ENCODE measurements around the gene KLHL18. TPM values are rescaled to one million over a fixed set of nuclear protein-coding genes. Genes with fewer than 3 reads are reported as not detected.
A peak's percentile ranks its signal among the peaks of the same experiment; 100 is the strongest.
"Not testable (repeated sequence)": the region's sequence is repeated elsewhere in the genome, so short reads cannot be mapped to it uniquely, and the experiment has no call there.

Gene KLHL18
- polyA plus RNA-seq, 5 donors = 9.0 to 14.1 (median 13.3) TPM

DNA sequence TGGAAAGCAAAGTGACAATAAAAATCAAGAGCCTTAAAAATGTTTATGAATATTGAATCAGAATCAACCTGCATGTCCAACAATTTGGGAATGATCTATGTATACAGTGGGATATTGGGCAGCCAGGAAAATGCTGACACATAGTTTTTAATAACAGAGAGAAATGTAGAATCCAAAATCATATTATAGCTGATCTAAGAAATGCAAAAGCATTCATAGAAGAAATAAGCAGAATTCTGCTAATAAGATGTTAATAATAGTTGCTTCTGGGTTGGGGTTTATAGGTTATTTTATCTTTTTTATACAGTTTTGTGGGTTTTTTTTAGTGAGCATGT is 15.3 kb upstream of the KLHL18 start:
- no peak for DNase-seq

DNA sequence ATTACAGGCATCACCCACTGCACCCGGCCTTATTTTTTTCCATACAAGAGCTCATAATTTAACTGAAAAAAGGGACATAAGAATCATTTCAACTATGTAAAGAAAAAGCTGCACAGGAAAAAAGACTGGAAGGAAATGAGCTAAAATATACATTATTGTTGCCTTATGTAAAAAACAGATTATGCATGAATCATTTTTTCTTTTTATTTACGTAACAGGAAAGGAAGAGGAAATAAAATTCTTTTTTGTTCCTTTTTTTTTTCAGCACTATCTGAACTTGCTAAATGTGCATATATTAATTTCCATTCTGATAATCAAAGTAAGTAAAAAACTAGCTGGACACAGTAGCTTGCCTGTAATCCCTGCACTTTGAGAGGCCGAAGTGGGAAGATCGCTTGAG is 12.2 kb upstream of the KLHL18 start:
- DNase-seq = no peak

DNA sequence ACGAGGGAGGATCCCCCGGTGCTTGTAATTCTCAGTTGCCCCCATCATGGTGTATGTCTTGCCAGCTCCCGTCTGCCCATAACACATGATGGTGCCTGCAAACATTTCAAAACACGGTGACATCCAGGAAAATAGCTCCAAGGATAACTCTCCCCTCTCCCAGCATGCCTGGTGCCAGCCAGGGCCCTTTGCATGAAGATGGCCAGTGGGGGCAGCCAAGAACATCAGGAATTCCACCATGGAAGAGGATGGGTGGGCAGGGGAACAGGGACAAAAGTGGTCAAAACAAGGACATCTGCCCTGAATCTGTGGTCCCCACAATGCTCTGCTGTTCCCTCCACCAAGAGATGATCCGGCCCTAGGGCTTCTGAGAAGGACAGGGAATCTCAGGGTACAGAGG is 9.2 kb upstream of the KLHL18 start:
- no peak for DNase-seq

DNA sequence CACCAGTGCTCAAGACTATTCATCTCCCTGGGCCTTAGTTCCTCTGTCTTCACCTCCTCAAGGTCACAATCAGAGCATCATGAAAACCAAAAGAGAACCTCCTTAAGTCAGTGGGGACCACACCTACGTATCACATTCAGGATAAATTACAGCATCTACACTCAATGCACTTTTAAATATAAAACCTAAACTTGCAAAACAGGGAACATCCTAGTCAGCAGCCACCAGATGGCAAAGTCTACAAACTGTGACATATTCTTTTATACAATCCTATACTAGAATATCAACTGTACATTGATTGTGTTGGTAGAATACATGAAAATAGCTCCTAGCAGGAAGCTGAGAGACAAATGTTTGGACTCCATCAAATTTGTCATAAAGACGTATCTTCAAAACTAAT is 8.1 kb upstream of the KLHL18 start:
- DNase-seq = no peak

DNA sequence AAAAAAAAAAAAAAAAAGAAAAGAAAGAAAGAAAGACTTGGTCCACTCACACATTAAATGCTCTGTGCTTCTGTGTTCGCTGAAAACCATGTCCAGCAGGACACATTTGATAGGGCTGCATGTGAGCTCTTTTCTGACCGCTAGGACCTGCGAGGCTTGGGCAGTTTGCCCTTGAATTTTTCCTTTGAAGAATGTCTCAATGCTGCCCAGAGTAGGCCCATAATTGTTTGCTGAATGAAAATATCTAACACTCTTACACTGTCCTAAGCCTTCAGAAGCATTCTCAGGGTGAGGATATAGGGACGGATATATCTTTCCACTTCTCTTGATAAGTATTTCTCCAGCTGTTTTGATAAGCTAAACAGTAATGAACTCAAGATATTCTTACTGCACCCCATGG is 6.2 kb upstream of the KLHL18 start:
- no peak for DNase-seq

DNA sequence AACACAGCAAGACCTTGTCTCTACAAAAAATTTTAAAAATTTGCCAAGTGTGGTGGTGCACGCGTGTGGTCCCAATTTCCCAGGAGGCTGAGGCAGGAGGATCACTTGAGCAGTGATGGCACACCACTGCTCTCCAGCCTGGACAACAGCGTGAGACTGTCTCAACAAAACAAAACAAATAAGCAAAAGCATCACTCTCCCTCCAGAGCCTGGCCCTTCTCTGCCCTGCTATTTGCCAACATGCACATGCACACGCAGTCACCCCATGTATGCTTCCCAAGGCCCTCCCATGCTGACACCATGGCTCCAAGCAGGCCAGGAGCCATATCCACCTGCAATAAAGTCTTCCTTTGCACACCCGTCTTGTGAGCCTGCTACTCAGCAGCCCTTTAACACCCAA is 2.2 kb upstream of the KLHL18 start:
- DNase-seq = no peak

DNA sequence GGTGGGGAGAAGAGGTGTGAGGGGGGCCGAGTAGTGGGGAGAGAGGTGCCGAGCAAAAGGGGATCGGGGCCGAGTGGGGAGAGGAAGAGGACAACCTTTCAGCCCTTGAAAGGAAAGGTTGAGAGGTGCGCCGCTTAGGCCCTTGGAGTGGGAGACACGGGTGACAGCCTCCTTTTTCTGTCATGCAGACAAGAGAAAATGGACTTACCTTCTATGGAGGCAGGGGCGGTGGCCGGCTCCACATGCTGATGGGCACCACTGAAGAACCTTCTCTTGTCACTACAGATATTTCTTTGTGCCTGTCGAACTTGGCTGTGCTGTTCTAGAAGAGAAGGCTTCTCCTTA is 421 bp downstream of the KLHL18 start:
- peak in 1 of 2 donors; percentile 1 for DNase-seq

DNA sequence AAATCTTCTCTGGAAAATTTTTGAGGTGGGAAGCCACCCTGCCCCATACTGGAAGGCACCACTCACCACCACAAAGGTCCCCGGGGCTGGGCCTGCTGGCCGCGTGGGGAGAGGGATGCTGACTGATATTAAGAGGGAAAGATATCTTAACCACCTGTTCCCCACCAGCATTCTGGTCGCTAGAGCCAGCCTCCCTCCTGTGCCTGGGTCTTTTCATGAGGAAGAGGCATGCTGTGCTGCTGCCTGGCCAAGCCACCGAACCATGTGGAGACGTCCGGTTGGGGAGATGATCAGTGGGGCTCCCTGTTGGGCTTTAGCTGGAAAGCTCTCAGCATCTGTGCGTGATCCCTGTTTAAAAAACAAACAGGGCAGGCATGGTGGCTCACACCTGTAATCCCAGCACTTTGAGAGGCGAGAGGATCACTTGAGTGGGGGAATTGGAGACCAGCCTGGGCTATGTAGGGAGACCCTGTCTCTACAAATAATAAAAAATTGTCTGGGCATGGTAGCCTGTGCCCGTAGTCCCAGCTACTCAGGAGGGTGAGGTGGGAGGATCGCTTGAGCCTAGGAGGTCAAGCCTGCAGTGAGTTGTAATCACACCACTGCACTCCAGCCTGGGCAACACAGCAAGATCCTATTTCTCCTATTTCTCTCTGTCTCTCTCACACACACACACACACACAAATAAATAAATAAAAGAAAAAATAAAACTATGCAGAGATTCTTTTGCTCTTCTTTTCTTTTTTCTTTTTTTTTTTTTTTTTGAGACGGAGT is 1.0 kb downstream of the KLHL18 start:
- peak in 1 of 2 donors; percentile 5 for DNase-seq

DNA sequence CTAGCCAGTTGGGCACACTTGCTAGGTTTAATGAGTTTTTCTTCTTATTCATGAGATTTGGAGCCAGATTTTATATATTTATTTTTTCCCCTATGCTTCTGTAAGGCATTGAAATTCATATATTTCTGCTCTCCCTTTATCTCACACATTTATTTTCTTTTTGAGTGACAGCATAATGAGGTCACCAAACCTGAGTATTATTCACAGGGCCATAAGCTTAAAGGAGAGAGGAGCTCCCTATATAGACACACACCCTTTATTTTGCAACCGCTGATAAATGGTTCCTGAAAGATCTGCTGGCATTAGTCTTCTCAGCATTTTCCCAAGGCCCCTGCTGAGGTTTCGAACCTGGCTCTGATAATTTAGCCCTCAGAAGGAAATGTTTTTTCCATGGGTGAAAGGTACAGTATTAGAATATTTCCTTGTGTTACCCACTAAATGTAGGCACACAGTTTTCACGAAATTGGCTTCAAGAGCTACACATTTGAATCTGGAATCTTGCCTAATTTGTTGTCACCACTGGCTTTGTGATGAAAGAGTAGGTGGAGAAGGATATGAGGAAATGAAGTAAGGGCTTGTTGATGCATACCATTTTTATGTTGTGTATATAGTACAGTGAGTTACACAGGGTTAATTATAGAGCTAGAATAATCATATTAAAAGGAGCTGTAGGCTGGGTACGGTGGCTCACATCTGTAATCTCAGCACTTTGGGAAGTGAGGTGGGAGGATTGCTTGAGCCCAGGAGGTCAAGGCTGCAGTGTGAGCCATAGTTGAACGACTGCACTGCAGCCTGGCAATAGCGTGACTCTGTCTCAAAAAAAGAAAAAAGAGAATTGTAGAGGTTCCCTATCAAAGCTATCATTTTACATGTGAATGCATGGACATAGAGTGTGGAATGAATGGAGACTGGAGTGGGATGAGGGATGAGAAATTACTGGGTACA is 6.5 kb downstream of the KLHL18 start:
- no peak for DNase-seq

DNA sequence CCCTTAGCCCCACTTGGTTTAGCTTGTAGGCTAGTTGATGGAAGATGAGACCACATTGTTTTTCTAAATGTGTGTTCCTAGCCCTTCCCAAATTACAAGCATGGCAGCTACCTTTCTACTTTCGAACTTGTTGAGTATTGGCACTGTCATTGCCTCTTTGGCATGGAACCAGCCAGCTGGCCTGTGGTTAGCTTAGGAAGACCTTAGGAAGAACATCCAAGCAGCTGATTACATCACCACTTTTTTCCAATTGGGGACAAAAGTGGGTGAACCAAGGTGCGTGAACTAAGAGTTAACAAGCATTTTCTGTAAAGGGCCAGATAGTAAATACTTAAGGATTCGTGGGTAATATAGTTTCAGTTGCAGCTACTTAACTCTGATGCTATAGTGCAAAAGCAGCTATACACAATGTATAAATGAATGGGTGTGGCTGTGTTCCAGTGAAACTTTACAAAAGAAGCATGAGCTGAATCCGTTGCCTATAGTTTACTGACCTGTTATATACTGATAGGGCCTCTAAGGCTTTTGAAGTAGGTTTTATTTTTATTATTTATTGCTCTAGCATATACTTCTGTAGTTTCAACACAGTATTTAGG is 8.5 kb downstream of the KLHL18 start:
- no peak for DNase-seq

DNA sequence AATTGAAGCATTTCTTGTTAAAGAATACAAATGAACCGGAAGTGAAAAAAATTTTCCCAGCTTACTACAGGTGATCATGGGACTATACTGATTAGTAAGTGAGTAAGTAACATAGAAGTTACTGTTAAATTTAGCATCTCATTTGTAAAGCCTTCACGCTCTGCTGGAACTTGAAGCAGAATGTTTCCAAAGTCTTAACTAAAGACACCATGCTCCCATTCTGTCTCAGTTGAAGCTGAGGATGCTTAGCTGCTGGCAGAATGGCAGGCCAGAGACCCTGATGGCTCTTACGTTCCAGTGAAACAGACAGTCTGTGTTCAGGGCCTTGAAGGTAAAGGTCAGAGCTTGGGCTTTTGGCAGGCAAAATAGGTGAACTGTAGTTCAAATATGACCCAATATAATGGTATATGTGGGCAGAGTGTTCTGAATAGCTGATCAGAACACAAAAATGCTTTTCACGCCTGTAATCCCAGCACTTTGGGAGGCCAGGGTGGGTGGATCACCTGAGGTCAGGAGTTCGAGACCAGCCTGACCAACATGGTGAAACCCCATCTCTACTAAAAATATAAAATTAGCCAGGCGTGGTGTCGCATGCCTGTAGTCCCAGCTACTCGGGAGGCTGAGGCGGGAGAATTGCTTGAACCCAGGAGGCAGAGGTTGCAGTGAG is 9.1 kb downstream of the KLHL18 start:
- not testable (repeated sequence) for DNase-seq

DNA sequence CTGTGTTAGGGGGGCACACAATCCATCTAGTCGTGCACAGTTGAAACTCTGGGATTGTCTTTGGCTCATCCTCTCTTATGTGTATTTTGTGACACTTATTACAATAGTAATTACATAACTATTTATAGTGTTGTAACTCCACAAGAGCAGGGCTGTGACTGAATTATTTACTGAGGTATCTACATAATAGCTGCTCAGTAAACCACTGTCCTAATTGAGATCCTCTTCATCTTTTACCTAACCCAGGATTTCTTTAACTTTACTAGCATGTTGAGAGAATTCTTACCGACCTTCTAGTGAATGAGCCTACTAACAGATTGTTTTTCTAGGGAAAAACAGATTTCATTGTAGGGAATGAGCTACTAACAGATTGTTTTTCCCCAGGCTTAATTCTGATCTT is 11.1 kb downstream of the KLHL18 start:
- no peak for DNase-seq

DNA sequence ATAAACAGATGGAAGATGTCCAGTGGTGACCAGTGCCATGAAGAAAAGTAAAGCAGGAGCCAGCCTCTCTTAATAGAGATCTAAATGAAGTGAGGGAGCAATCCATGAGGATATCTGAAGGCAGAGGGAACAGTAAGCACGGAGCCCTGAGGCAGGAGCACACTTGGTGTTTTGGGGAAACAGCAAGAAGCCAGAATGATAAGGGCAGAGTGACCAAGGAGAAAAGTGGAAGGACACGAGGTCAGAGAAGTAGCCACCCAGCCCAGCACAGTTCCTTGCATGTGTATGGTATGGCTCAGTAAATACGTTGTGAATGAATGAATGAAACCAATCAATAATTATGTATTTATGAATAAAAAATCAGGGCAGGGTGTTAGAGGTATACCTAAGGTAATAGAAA is 11.6 kb downstream of the KLHL18 start:
- DNase-seq = no peak

DNA sequence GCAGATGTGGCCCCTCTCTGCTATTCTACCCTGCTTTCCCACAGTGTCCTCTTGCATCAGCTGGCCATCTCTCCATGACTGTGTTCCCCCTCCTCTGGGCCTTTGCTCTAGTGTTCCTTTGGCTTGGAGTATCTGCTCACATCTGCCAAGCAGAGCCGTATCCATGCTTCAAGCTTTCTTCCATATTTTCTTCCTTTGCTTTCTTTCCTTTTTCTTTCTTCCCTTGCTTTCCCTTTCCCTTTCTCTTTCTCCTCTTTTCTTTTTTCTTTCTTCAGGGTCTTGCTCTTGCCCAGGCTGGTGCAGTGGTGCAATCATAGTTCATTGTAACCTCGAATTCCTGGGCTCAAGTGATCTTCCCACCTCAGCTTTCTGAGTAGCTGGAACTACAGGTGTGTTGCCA is 12.6 kb downstream of the KLHL18 start:
- DNase-seq = no peak

DNA sequence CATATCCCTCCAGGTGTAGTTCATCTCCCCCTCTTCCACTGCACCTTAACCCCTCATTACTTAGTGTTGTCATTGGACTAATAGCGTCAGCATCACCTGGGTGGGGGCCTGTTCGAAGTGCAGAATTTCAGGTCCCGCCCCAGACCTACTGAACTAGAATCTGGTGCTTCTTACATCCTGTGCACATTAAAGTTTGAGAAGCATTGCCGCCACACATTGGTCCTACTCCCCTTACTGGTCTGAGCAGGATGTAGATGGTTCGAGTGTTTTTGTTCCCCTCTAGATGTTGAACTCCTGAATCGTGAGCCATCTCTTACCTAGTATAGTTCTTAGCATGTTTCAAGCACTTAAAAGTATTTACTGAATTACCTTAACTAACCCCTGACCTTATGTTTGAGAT is 13.2 kb downstream of the KLHL18 start:
- no peak for DNase-seq

DNA sequence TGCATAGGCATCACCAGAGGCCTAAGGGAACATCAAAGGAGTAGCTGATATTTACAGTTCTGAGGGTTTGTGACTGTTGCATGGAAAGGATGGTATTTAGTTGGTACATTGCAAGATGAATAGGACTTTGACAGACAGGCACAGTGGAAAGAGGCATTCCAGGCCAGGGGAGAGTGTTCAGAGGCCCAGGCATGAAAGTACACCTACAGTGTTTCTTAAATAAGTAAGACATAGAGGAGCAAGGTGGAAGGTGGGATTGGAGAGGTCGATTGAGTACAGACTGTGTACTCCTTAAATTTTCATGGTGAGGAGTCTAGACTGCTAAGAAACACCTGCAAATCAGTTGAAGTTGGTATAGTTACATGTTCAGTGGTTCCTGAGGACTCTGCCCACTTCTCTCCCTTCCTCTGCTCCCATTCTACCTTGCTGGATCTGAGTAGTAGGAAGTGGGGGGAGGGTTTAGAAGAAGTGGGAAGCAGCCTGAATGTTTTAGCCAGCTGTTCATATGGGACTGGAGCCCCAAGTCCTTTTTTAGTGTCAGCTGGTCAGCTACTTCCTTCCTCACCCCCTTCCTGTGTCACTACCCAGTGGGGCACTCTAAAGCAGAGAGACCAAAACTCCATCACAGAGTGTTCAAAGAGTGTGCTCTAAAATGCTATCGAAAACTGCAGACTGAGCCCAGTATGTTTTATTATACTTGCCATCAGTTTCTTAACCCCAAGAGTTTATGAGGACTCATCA is 14.0 kb downstream of the KLHL18 start:
- no peak for DNase-seq

DNA sequence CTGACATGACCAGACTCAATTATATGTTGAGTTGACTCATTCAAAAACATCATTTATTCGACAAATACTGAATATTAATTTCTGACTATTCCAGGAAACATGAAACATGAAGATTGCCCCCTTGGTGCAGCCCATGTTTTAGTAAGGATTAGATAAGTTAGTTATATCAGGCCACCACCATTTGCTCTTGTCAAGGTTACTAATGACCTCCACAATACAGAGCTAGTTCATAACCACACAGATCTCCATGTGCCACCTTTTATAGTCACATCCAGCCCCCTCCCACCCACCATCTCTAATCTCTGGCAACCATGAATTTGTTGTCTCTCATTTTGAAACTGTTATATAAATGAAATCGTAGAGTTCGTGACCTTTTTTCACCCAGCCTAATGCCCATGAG is 15.7 kb downstream of the KLHL18 start:
- DNase-seq = no peak

DNA sequence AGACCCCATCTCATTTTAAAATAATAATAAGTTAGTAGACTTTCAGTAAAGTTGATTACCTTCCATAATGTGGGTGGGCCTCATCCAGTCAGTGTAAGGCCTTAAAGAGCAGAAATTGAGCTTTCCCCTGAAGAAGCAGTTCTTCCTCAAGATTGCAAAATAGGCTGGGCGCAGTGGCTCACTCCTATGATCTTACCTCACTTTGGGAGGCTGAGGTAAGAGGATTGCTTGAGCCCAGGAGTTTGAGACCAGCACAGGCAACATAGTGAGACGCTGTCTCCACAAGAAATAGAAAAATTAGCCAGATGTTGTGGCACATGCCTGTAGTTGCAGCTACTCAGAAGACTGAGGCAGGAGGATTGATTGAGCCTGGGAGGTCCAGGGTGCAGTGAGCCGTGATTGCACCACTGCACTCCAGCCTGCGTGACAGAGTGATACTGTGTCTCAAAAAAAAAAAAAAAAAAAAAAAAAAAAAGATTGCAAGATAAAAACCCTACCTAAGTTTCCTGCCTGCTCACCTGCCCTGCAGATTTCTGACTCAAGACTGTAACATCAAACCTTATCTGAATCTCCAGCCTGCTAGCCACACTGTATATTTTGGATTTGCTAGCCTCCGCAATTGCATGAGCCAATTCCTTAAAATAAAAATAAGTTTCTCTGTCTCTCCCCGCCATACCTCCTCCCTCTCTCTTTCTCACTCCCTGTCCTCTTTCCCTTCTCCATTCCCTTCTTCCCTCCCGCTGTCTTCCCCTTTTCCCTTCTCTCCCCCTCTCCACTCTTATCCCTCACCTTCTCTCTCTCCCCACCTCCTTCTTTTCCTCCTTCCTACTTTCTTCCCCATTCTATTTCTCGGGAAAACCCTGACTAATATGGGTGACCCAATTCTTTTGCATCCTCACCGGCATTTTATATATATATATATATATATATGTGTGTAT is 16.9 kb downstream of the KLHL18 start:
- DNase-seq = no peak

DNA sequence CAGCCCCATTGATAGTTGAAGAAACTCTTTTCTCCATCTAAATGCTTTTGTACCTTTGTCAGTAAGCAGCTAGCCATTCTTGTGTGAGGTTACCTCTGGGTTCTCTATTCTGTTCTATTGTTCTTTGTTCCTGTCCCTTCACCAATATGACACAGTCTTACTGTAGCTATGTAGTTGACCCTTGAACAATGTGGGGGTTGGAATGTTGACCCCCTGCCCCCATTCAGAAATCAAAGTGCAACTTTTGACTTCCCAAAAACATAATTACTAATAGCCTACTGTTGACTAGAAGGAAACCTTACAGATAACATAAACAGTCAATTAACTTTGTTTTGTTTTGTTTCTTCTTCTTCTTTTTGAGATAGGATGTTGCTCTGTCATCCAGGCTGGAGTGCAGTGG is 18.7 kb downstream of the KLHL18 start:
- no peak for DNase-seq

DNA sequence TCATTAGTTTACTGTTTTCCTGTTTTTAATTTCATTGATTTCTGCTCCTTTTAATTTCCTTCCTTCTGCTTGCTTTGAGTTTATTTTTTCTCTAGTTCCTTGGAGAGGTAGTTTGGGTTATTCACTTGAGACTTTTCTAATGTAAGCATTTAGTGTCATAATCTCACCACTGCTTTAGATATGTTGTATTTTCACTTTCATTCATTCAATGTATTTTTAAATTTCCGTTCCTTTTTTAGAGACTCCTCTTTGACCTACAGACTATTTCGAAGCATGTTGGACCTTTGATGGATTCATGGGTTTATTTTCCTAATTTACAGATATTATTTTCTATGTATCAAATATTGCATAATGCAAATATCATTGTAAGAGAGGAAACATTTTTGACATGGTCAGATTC is 23.3 kb downstream of the KLHL18 start:
- no peak for DNase-seq
